Measurements from ENCODE around the gene PRKACG. TPM values are rescaled to one million over a fixed set of nuclear protein-coding genes. Genes with fewer than 3 reads are reported as not detected.
"Not testable (repeated sequence)": the region's sequence is repeated elsewhere in the genome, so short reads cannot be mapped to it uniquely, and the experiment has no call there.

The PRKACG gene
- total RNA-seq = not detected

GRCh38 chr9:69014013-69014412 is at the start of gene PRKACG:
PRKACG (minus strand) TSS chr9:69014113; CDS start chr9:69014092, 21 bp downstream.
- intact Hi-C loops (cut with DNase I, micrococcal nuclease) = no loop called here
- H3K4me1 Mint-ChIP-seq = peaks cover 13% of the 10 kb centered on the region
- no peaks in the 10 kb centered on the region for H3K36me3 Mint-ChIP-seq (ENCODE audit: low read depth)
- no peak within 1 kb of the TSS for H3K27ac Mint-ChIP-seq
- no peaks in the 10 kb centered on the region for H3K9me3 Mint-ChIP-seq (ENCODE audit: low read depth)
- POLR2A ChIA-PET = no interaction called here
- H3K4me3 Mint-ChIP-seq = no peak within 1 kb of the TSS
- ATAC-seq (no peak), DNase-seq (no peak)
- H3K27me3 Mint-ChIP-seq = peaks cover 9% of the 10 kb centered on the region
- CTCF ChIA-PET = interaction anchor here (0.8 kb wide), 1 partner anchor 27 kb away, joined by 3 read pairs; no protein-coding TSS in a partner anchor

GRCh38 chr9:69062195-69062594 is 48.3 kb upstream of the PRKACG start:
- ATAC-seq (no peak), DNase-seq (no peak)
- H3K9me3 Mint-ChIP-seq (ENCODE audit: low read depth) = no peaks in the 10 kb centered on the region
- no peak overlapping the region for H3K27ac Mint-ChIP-seq
- intact Hi-C loops (cut with DNase I, micrococcal nuclease) = no loop called here
- no peaks in the 10 kb centered on the region for H3K27me3 Mint-ChIP-seq
- H3K4me1 Mint-ChIP-seq = no peaks in the 10 kb centered on the region
- peaks cover 35% of the 10 kb centered on the region for H3K36me3 Mint-ChIP-seq (ENCODE audit: low read depth)
- CTCF ChIA-PET = no interaction called here
- POLR2A ChIA-PET = no interaction called here
- no peak overlapping the region for H3K4me3 Mint-ChIP-seq

- ChIA-PET CTCF (interaction anchor here (0.9 kb wide), 1 partner anchor 133 kb away, joined by 3 read pairs; no protein-coding TSS in a partner anchor), POLR2A (no interaction called here)
- no peak for DNase-seq
- Mint-ChIP-seq H3K4me3 (no peak overlapping the region), H3K9me3 (ENCODE audit: low read depth) (no peaks in the 10 kb centered on the region), H3K27ac (no peak overlapping the region), H3K4me1 (no peaks in the 10 kb centered on the region), H3K27me3 (no peaks in the 10 kb centered on the region), H3K36me3 (ENCODE audit: low read depth) (peaks cover 35% of the 10 kb centered on the region)
- intact Hi-C loops (cut with DNase I, micrococcal nuclease) = no loop called here
- no peak for ATAC-seq
Measured at GRCh38 chr9:69060766-69061165, 46.9 kb upstream of the PRKACG start.

GRCh38 chr9:69058101-69058500 is 44.2 kb upstream of the PRKACG start:
- no peak overlapping the region for H3K27ac Mint-ChIP-seq
- no peak for DNase-seq
- no peaks in the 10 kb centered on the region for H3K27me3 Mint-ChIP-seq
- ATAC-seq = no peak
- CTCF ChIA-PET = interaction anchor here (7.6 kb wide), 1 partner anchor 137 kb away, joined by 139 read pairs; no protein-coding TSS in a partner anchor
- no peaks in the 10 kb centered on the region for H3K9me3 Mint-ChIP-seq (ENCODE audit: low read depth)
- intact Hi-C loops (cut with DNase I, micrococcal nuclease) = no loop called here
- H3K4me3 Mint-ChIP-seq = no peak overlapping the region
- no peaks in the 10 kb centered on the region for H3K4me1 Mint-ChIP-seq
- POLR2A ChIA-PET = no interaction called here
- H3K36me3 Mint-ChIP-seq (ENCODE audit: low read depth) = peaks cover 34% of the 10 kb centered on the region

- POLR2A ChIA-PET = no interaction called here
Measured at GRCh38 chr9:69056191-69056815, 42.4 kb upstream of the PRKACG start.

GRCh38 chr9:69054989-69055388 is 41.1 kb upstream of the PRKACG start:
- no peaks in the 10 kb centered on the region for H3K9me3 Mint-ChIP-seq (ENCODE audit: low read depth)
- no peaks in the 10 kb centered on the region for H3K4me1 Mint-ChIP-seq
- H3K4me3 Mint-ChIP-seq = no peak overlapping the region
- H3K27me3 Mint-ChIP-seq = no peaks in the 10 kb centered on the region
- ATAC-seq (no peak), DNase-seq (no peak)
- ChIA-PET CTCF (interaction anchor here (0.7 to 7.6 kb wide), 5 partner anchors 9 to 140 kb away, joined by 3 to 139 read pairs (median 3); no protein-coding TSS in a partner anchor), POLR2A (no interaction called here)
- peaks cover 25% of the 10 kb centered on the region for H3K36me3 Mint-ChIP-seq (ENCODE audit: low read depth)
- intact Hi-C loops (cut with DNase I, micrococcal nuclease) = loop anchor here (1.0 kb wide), 2 partner anchors 138 to 494 kb away; no protein-coding TSS in a partner anchor
- no peak overlapping the region for H3K27ac Mint-ChIP-seq

More at GRCh38 chr9:69056191-69056815, 42.4 kb upstream of the PRKACG start:
- H3K36me3 Mint-ChIP-seq (ENCODE audit: low read depth) = peaks cover 31% of the 10 kb centered on the region
- ATAC-seq (no peak), DNase-seq (no peak)
- H3K9me3 Mint-ChIP-seq (ENCODE audit: low read depth) = no peaks in the 10 kb centered on the region
- H3K27ac Mint-ChIP-seq = no peak overlapping the region
- H3K4me1 Mint-ChIP-seq = no peaks in the 10 kb centered on the region
- CTCF ChIA-PET = interaction anchor here (0.7 to 7.6 kb wide), 3 partner anchors 21 to 367 kb away, joined by 3 to 139 read pairs (median 3); no protein-coding TSS in a partner anchor
- intact Hi-C loops (cut with DNase I, micrococcal nuclease) = no loop called here
- no peak overlapping the region for H3K4me3 Mint-ChIP-seq
- no peaks in the 10 kb centered on the region for H3K27me3 Mint-ChIP-seq

GRCh38 chr9:69050936-69051335 is 37.0 kb upstream of the PRKACG start:
- peaks cover 17% of the 10 kb centered on the region for H3K36me3 Mint-ChIP-seq (ENCODE audit: low read depth)
- intact Hi-C loops (cut with DNase I, micrococcal nuclease); H3K4me1 Mint-ChIP-seq; H3K9me3 Mint-ChIP-seq (ENCODE audit: low read depth); H3K27ac Mint-ChIP-seq; H3K4me3 Mint-ChIP-seq; ATAC-seq; DNase-seq; POLR2A ChIA-PET; H3K27me3 Mint-ChIP-seq: not testable (repeated sequence)
- CTCF ChIA-PET = interaction anchor here (7.6 kb wide), 1 partner anchor 144 kb away, joined by 139 read pairs; no protein-coding TSS in a partner anchor

- ChIA-PET CTCF (interaction anchor here (0.7 to 1.5 kb wide), 6 partner anchors 13 to 269 kb away, joined by 3 to 8 read pairs (median 4); no protein-coding TSS in a partner anchor), POLR2A (no interaction called here)
- Mint-ChIP-seq H3K27me3 (no peaks in the 10 kb centered on the region), H3K9me3 (ENCODE audit: low read depth) (no peaks in the 10 kb centered on the region), H3K4me3 (no peak overlapping the region), H3K36me3 (ENCODE audit: low read depth) (peaks cover 20% of the 10 kb centered on the region), H3K4me1 (peaks cover 7% of the 10 kb centered on the region), H3K27ac (peak overlapping the region; percentile 4)
- DNase-seq (no peak), ATAC-seq (no peak)
- intact Hi-C loops (cut with DNase I, micrococcal nuclease) = no loop called here
Measured at GRCh38 chr9:69049094-69049493, 35.2 kb upstream of the PRKACG start.

GRCh38 chr9:69047371-69047770 is 33.5 kb upstream of the PRKACG start:
- H3K27ac Mint-ChIP-seq = no peak overlapping the region
- no peak overlapping the region for H3K4me3 Mint-ChIP-seq
- ATAC-seq (no peak), DNase-seq (no peak)
- intact Hi-C loops (cut with DNase I, micrococcal nuclease) = no loop called here
- H3K4me1 Mint-ChIP-seq = peaks cover 10% of the 10 kb centered on the region
- H3K27me3 Mint-ChIP-seq = no peaks in the 10 kb centered on the region
- H3K36me3 Mint-ChIP-seq (ENCODE audit: low read depth) = peaks cover 20% of the 10 kb centered on the region
- POLR2A ChIA-PET = no interaction called here
- no peaks in the 10 kb centered on the region for H3K9me3 Mint-ChIP-seq (ENCODE audit: low read depth)
- CTCF ChIA-PET = interaction anchor here (1.1 kb wide), 1 partner anchor 146 kb away, joined by 3 read pairs; no protein-coding TSS in a partner anchor

- no peak overlapping the region for H3K27ac Mint-ChIP-seq
- ATAC-seq (no peak), DNase-seq (no peak)
- peaks cover 20% of the 10 kb centered on the region for H3K36me3 Mint-ChIP-seq (ENCODE audit: low read depth)
- H3K27me3 Mint-ChIP-seq = no peaks in the 10 kb centered on the region
- peaks cover 10% of the 10 kb centered on the region for H3K4me1 Mint-ChIP-seq
- no peaks in the 10 kb centered on the region for H3K9me3 Mint-ChIP-seq (ENCODE audit: low read depth)
- ChIA-PET CTCF (no interaction called here), POLR2A (no interaction called here)
- intact Hi-C loops (cut with DNase I, micrococcal nuclease) = no loop called here
- H3K4me3 Mint-ChIP-seq = no peak overlapping the region
Measured at GRCh38 chr9:69046723-69047122, 32.8 kb upstream of the PRKACG start.

GRCh38 chr9:69045821-69046220 is 31.9 kb upstream of the PRKACG start:
- no peaks in the 10 kb centered on the region for H3K27me3 Mint-ChIP-seq
- no peak overlapping the region for H3K27ac Mint-ChIP-seq
- ATAC-seq (no peak), DNase-seq (no peak)
- no peaks in the 10 kb centered on the region for H3K9me3 Mint-ChIP-seq (ENCODE audit: low read depth)
- H3K4me3 Mint-ChIP-seq = no peak overlapping the region
- ChIA-PET CTCF (interaction anchor here (0.7 to 1.8 kb wide), 5 partner anchors 9 to 478 kb away, joined by 3 to 7 read pairs (median 3); partner anchors contain the start of gene FXN), POLR2A (no interaction called here)
- H3K36me3 Mint-ChIP-seq (ENCODE audit: low read depth) = peaks cover 23% of the 10 kb centered on the region
- intact Hi-C loops (cut with DNase I, micrococcal nuclease) = no loop called here
- H3K4me1 Mint-ChIP-seq = peaks cover 13% of the 10 kb centered on the region

Measured in activated CD4-positive, alpha-beta T cell treated with anti-CD3 and anti-CD28 coated beads for 36 hours (primary cell).